ENCODE data around the gene CNOT3.
A peak's percentile ranks its signal among the peaks of the same experiment; 100 is the strongest.

CNOT3 gene

DNA sequence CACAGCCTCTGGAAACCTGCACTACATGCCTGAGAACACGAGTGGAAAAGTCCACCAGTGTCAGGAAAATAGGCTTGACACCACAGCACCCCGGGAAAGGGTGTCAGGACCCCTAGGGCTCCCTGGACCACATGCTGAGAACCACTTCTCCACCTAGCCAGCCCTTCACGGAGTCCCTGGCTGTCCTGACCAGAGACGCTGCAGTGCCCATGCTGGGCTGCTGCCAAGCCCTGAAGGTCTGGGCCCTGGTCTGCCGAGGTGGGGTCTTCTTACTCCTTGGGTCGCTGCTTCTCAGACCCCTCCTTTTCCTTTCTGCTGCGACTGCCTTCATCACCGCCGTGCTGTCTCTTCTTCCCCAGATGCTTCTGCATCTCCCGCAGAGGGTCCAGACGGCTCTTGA lies 18.9 kb downstream of the CNOT3 start:
- TF ChIP-seq, protein P1, sequence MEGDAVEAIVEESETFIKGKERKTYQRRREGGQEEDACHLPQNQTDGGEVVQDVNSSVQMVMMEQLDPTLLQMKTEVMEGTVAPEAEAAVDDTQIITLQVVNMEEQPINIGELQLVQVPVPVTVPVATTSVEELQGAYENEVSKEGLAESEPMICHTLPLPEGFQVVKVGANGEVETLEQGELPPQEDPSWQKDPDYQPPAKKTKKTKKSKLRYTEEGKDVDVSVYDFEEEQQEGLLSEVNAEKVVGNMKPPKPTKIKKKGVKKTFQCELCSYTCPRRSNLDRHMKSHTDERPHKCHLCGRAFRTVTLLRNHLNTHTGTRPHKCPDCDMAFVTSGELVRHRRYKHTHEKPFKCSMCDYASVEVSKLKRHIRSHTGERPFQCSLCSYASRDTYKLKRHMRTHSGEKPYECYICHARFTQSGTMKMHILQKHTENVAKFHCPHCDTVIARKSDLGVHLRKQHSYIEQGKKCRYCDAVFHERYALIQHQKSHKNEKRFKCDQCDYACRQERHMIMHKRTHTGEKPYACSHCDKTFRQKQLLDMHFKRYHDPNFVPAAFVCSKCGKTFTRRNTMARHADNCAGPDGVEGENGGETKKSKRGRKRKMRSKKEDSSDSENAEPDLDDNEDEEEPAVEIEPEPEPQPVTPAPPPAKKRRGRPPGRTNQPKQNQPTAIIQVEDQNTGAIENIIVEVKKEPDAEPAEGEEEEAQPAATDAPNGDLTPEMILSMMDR (IDR thresholded peaks at IDR 0.05; ENCODE audit: insufficient read depth, low read length, poor library complexity, severe bottlenecking), result no peak
- no peak for TF ChIP-seq EZH2phosphoT487 (conservative IDR thresholded peaks at IDR 0.05; ENCODE audit: low read length)
- Histone ChIP-seq H3K9ac (ENCODE audit: low read length) (no peak overlapping the region), H3K9me3 (ENCODE audit: insufficient read depth, low read length) (no peaks in the 10 kb centered on the region), H3K79me2 (ENCODE audit: insufficient read depth, low read length) (no peaks in the 10 kb centered on the region), H3K27ac (ENCODE audit: low read depth, low read length) (no peak overlapping the region), H3K9me2 (replicated peaks; ENCODE audit: insufficient read depth, low read length) (no peaks in the 10 kb centered on the region), H3K27me3 (ENCODE audit: low read length) (no peaks in the 10 kb centered on the region), H3K36me3 (ENCODE audit: low read length) (no peaks in the 10 kb centered on the region), H3K4me3 (ENCODE audit: insufficient read depth, low read length, poor library complexity, severe bottlenecking) (no peak overlapping the region), H4K20me1 (ENCODE audit: low read depth, low read length) (no peaks in the 10 kb centered on the region), H3F3A (ENCODE audit: insufficient read depth) (peaks cover 22% of the 10 kb centered on the region; the same call in 1 of the 2 replicates), H3K4me2 (ENCODE audit: low read depth, low read length, poor library complexity, severe bottlenecking) (no peak overlapping the region), H2AFZ (ENCODE audit: low read depth, low read length, severe bottlenecking) (no peak overlapping the region)

DNA sequence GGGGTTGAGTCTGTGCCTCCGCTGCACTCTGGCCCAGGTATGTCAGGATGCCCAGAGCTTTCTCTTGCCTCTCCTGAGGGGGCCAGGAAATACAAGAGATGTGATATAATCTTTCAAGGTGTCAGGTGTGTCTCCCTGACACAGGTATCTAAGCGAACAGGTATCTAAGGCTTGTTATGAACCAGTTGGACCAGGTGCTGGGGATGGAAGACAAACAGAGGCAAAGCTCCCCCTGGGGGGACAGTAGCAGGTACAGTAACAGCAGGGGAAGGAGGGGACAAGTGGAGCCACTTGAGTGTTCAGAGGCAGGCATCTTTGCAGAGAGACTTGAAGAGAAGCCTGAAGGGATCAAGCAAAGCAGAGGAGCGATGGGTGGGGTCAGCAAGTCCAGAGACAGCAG lies 19.4 kb downstream of the CNOT3 start:
- no peaks in the 10 kb centered on the region for H3K36me3 ChIP-seq (ENCODE audit: low read length)

DNA sequence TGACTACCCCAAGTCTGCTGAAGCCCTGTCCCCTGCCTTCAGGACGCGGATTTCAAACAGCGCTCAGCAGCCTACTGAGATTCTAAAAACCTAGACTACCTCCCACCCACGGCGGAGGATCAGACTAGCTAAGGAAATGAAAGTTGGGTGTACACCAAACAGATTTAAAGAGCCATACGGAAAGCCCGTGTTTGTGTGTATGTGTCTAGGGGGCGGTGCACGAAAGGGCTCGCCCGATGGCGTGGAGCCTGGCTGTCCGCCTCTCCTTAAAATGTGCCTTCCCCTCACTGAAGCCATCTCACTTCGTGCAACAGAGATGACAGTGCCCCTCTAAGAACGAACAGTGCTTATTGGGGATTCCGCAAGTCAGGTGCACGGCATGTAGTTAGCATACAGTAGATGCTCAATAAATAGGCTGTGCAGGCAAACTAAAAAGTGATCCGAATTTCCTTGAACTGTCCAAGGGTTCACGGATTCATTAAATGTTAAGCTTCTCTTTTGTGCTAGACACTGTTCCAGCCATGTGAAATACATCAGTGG lies 21.3 kb downstream of the CNOT3 start:
- TF ChIP-seq, protein P1 (IDR thresholded peaks at IDR 0.05; ENCODE audit: insufficient read depth, low read length, poor library complexity, severe bottlenecking), result no peak
- TF ChIP-seq EZH2phosphoT487 (conservative IDR thresholded peaks at IDR 0.05; ENCODE audit: low read length), result no peak
- peak overlapping the region; percentile 72 for H3K4me2 ChIP-seq (ENCODE audit: low read depth, low read length, poor library complexity, severe bottlenecking)
- H2AFZ ChIP-seq (ENCODE audit: low read depth, low read length, severe bottlenecking), result no peak overlapping the region
- H3K9ac ChIP-seq (ENCODE audit: low read length), result peak overlapping the region; percentile 66
- H3K27ac ChIP-seq (ENCODE audit: low read depth, low read length), result peak overlapping the region; percentile 89
- H3K27me3 ChIP-seq (ENCODE audit: low read length), result no peaks in the 10 kb centered on the region
- peak overlapping the region; percentile 78 for H3K4me3 ChIP-seq (ENCODE audit: insufficient read depth, low read length, poor library complexity, severe bottlenecking)
- no peaks in the 10 kb centered on the region for H3K9me3 ChIP-seq (ENCODE audit: insufficient read depth, low read length)
- H3F3A ChIP-seq (ENCODE audit: insufficient read depth), result peaks cover 22% of the 10 kb centered on the region; the same call in 1 of the 2 replicates
- no peaks in the 10 kb centered on the region for H3K36me3 ChIP-seq (ENCODE audit: low read length)
- no peaks in the 10 kb centered on the region for H4K20me1 ChIP-seq (ENCODE audit: low read depth, low read length)
- no peaks in the 10 kb centered on the region for H3K9me2 ChIP-seq (replicated peaks; ENCODE audit: insufficient read depth, low read length)
- H3K79me2 ChIP-seq (ENCODE audit: insufficient read depth, low read length), result no peaks in the 10 kb centered on the region

More for the DNA sequence above, 19.4 kb downstream of the CNOT3 start:
- no peaks in the 10 kb centered on the region for H3K27me3 ChIP-seq (ENCODE audit: low read length)
- TF ChIP-seq, protein P1 (IDR thresholded peaks at IDR 0.05; ENCODE audit: insufficient read depth, low read length, poor library complexity, severe bottlenecking), result no peak
- TF ChIP-seq EZH2phosphoT487 (conservative IDR thresholded peaks at IDR 0.05; ENCODE audit: low read length), result no peak
- H3F3A ChIP-seq (ENCODE audit: insufficient read depth), result peaks cover 22% of the 10 kb centered on the region; the same call in 1 of the 2 replicates
- H3K9me2 ChIP-seq (replicated peaks; ENCODE audit: insufficient read depth, low read length), result no peaks in the 10 kb centered on the region
- no peak overlapping the region for H3K9ac ChIP-seq (ENCODE audit: low read length)
- no peak overlapping the region for H2AFZ ChIP-seq (ENCODE audit: low read depth, low read length, severe bottlenecking)
- no peaks in the 10 kb centered on the region for H3K79me2 ChIP-seq (ENCODE audit: insufficient read depth, low read length)
- H3K4me3 ChIP-seq (ENCODE audit: insufficient read depth, low read length, poor library complexity, severe bottlenecking), result no peak overlapping the region
- H3K27ac ChIP-seq (ENCODE audit: low read depth, low read length), result no peak overlapping the region
- H4K20me1 ChIP-seq (ENCODE audit: low read depth, low read length), result no peaks in the 10 kb centered on the region
- no peaks in the 10 kb centered on the region for H3K9me3 ChIP-seq (ENCODE audit: insufficient read depth, low read length)
- H3K4me2 ChIP-seq (ENCODE audit: low read depth, low read length, poor library complexity, severe bottlenecking), result no peak overlapping the region

Measured in SU-DHL-6 (cell line).